ENCODE measurements around the gene AHCTF1.
"Not testable (repeated sequence)": the region's sequence is repeated elsewhere in the genome, so short reads cannot be mapped to it uniquely, and the experiment has no call there.

AHCTF1 gene

GRCh38 chr1:246916026-246916923, 15.5 kb downstream of the AHCTF1 start:
- DNase-seq = not testable (repeated sequence)

- DNase-seq = peak; percentile 9
These were observed 24.3 kb downstream of the AHCTF1 start for GRCh38 chr1:246907472-246907871.

- DNase-seq = no peak
These were observed 24.9 kb downstream of the AHCTF1 start for GRCh38 chr1:246906833-246907232.

GRCh38 chr1:246901874-246902273, 29.9 kb downstream of the AHCTF1 start:
- DNase-seq = no peak

- DNase-seq = no peak
These were observed 34.4 kb downstream of the AHCTF1 start for GRCh38 chr1:246897302-246897701.

- DNase-seq = no peak
These were observed 38.4 kb downstream of the AHCTF1 start for GRCh38 chr1:246893191-246893939.

GRCh38 chr1:246891105-246891504, 40.6 kb downstream of the AHCTF1 start:
- no peak for DNase-seq

GRCh38 chr1:246888522-246888921, 43.2 kb downstream of the AHCTF1 start:
- DNase-seq = no peak

GRCh38 chr1:246885389-246885788, 46.4 kb downstream of the AHCTF1 start:
- not testable (repeated sequence) for DNase-seq

GRCh38 chr1:246878551-246878950, 53.2 kb downstream of the AHCTF1 start:
- DNase-seq = no peak

- DNase-seq = no peak
These were observed 55.3 kb downstream of the AHCTF1 start for GRCh38 chr1:246876431-246876830.

GRCh38 chr1:246875041-246876026, 56.4 kb downstream of the AHCTF1 start:
- peak; percentile 52 for DNase-seq

GRCh38 chr1:246865921-246866320, 65.8 kb downstream of the AHCTF1 start:
- DNase-seq = no peak

GRCh38 chr1:246863791-246864190, 68.0 kb downstream of the AHCTF1 start:
- not testable (repeated sequence) for DNase-seq

- no peak for DNase-seq
These were observed 71.3 kb downstream of the AHCTF1 start for GRCh38 chr1:246860401-246860800.

GRCh38 chr1:246856371-246856770, 75.4 kb downstream of the AHCTF1 start:
- no peak for DNase-seq

GRCh38 chr1:246850640-246851039, 81.1 kb downstream of the AHCTF1 start:
- not testable (repeated sequence) for DNase-seq

- DNase-seq = no peak
These were observed 87.9 kb downstream of the AHCTF1 start for GRCh38 chr1:246843876-246844275.

- DNase-seq = not testable (repeated sequence)
These were observed 91.0 kb downstream of the AHCTF1 start for GRCh38 chr1:246840761-246841160.

- no peak for DNase-seq
These were observed 93.7 kb downstream of the AHCTF1 start for GRCh38 chr1:246838118-246838456.

- DNase-seq = no peak
These were observed 94.2 kb downstream of the AHCTF1 start for GRCh38 chr1:246837418-246838117.
